ENCODE data around the gene THAP11.

THAP11 gene

GRCh38 chr16:67855789-67856188 is 13.7 kb downstream of the THAP11 start:
- TF ChIP-seq CTCF (IDR thresholded peaks at IDR 0.05; ENCODE audit: insufficient read depth, low read length, missing control alignments), result no peak
- CTCF ChIA-PET, result interaction anchor here (0.8 to 1.0 kb wide), 2 partner anchors 10 to 28 kb away, joined by 3 to 4 read pairs; partner anchors contain the start of gene NRN1L
- DNase-seq (ENCODE audit: low read depth, low spot score), result no peak
- no peak overlapping the region for H3K4me3 ChIP-seq (ENCODE audit: low read depth, low read length)
- POLR2A ChIA-PET, result no interaction called here

DNA sequence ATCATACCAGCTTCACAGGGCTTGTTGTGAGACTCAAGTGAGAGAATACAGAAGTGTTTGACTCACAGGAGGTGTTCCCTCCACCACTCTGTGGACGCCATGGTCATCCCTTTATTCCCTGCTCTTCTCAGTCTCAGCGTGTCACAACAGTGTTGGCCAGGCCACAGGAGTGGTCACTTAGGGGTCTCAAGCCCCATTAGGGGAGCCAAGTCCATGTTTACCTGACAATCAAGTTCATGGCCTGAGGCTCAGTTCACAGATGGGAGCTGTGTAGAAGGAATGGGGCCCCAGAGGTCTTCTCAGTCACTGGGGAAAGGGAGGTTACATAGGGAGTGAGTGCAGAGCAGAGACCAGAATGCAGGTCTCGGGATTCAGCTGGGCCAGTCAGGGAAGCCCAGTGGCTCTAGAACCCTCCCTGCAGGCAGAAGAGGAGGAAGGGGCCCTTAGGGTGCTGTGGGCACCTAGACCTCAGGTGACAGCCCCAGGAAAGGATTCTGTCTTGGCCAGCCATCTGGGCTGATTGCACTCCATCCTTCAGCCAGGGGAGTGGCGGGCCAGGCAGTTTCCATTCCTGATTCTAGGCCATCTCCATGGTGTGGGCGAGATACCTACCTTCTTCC is 14.9 kb downstream of the THAP11 start:
- POLR2A ChIA-PET, result interaction anchor here (0.6 to 1.0 kb wide), 2 partner anchors 9 to 11 kb away, joined by 3 read pairs; no protein-coding TSS in a partner anchor
- CTCF ChIA-PET, result interaction anchor here (0.6 to 2.0 kb wide), 6 partner anchors 9 to 40 kb away, joined by 3 to 11 read pairs (median 4); partner anchors contain the start of gene NRN1L
- TF ChIP-seq CTCF (IDR thresholded peaks at IDR 0.05; ENCODE audit: insufficient read depth, low read length, missing control alignments), result no peak
- DNase-seq (ENCODE audit: low read depth, low spot score), result no peak
- H3K4me3 ChIP-seq (ENCODE audit: low read depth, low read length), result no peak overlapping the region

DNA sequence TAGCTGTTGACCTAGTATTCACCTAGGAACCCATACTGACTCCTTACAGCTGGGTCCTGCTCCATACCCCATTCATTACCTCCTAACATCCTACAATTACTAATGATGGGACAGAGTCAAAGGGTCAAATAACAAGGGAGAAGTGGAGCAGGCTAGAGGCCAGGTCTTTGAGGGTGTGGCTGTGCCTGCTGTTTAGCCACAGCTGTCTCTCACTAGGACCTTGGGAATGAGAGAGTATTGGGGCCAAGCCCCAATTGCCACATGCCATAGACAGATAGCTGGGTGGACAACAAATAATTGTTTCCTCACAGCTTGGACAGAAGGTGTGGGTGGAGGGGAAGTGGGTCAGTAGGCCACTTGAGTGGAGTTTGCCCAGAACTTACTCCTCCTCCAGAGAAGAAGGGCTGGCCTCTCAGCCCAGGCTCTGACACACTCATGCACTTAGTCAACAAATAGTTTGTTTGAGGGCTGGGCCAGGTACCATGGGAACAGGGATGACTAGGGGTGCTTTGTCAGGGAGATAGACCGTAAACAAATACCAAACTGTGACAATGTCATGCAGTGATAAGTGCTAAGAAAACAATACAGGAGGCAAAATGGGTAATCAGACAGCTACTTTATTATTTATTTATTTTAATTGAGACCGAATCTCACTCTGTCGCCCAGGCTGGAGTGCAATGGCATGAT is 15.6 kb downstream of the THAP11 start:
- POLR2A ChIA-PET, result interaction anchor here (0.6 to 1.0 kb wide), 3 partner anchors 9 to 13 kb away, joined by 3 read pairs; no protein-coding TSS in a partner anchor
- no peak for TF ChIP-seq CTCF (IDR thresholded peaks at IDR 0.05; ENCODE audit: insufficient read depth, low read length, missing control alignments)
- DNase-seq (ENCODE audit: low read depth, low spot score), result no peak
- CTCF ChIA-PET, result interaction anchor here (0.6 to 2.0 kb wide), 5 partner anchors 8 to 41 kb away, joined by 3 to 11 read pairs (median 4); partner anchors contain the start of gene NRN1L
- no peak overlapping the region for H3K4me3 ChIP-seq (ENCODE audit: low read depth, low read length)

- TF ChIP-seq CTCF (IDR thresholded peaks at IDR 0.05; ENCODE audit: insufficient read depth, low read length, missing control alignments), result no peak
- ChIA-PET CTCF (interaction anchor here (0.8 to 2.0 kb wide), 2 partner anchors 24 to 25 kb away, joined by 3 to 11 read pairs; partner anchors contain the start of gene NRN1L), POLR2A (interaction anchor here (1.6 kb wide), 1 partner anchor 15 kb away, joined by 3 read pairs; the partner anchor contains the start of gene EDC4)
- H3K4me3 ChIP-seq (ENCODE audit: low read depth, low read length), result no peak overlapping the region
- DNase-seq (ENCODE audit: low read depth, low spot score), result no peak
Observed at GRCh38 chr16:67858500-67858899, 16.4 kb downstream of the THAP11 start.

GRCh38 chr16:67860589-67861398 is 18.7 kb downstream of the THAP11 start:
- no peak for TF ChIP-seq CTCF (IDR thresholded peaks at IDR 0.05; ENCODE audit: insufficient read depth, low read length, missing control alignments)
- H3K4me3 ChIP-seq (ENCODE audit: low read depth, low read length), result no peak overlapping the region
- ChIA-PET CTCF (interaction anchor here (0.6 to 10.0 kb wide), 4 partner anchors 16 to 154 kb away, joined by 3 to 61 read pairs (median 14); partner anchors contain the start of gene NRN1L), POLR2A (no interaction called here)
- DNase-seq (ENCODE audit: low read depth, low spot score), result no peak
